HepG2 (cell line): ENCODE data around the gene HIPK3.

Experiments used
- ADNP ChIP-seq: sonication (generic); formaldehyde crosslinking; IDR thresholded peaks from 2 replicates; pipeline ENCODE4 v1.4.0; 2020; ENCODE audit warnings: missing genetic modification reagents
- CREM ChIP-seq, 2 experiments: sonication (generic) in 1 of 2; formaldehyde crosslinking in 1 of 2; IDR thresholded peaks; 2 replicates each; pipeline versions ENCODE4 v1.4.0 to v1.6.1; 2016 to 2020; ENCODE audit warnings: antibody characterized with exemption in 1 of 2, mild to moderate bottlenecking in 1 of 2, missing genetic modification reagents in 1 of 2
- MED1 ChIP-seq: sonication (generic); formaldehyde crosslinking; IDR thresholded peaks from 2 replicates; pipeline ENCODE4 v1.4.0; 2020; ENCODE audit warnings: missing genetic modification reagents
- MYC ChIP-seq: sonication (generic); formaldehyde crosslinking; IDR thresholded peaks from 2 replicates; pipeline ENCODE4 v1.9.0; 2021; ENCODE audit warnings: missing genetic modification reagents, borderline replicate concordance
- POLR2A ChIP-seq, 2 experiments: IDR thresholded peaks; 2 replicates each; pipeline ENCODE4 v1.6.1; 2011; ENCODE audit warnings: low read depth in 2 of 2, low read length in 2 of 2, mild to moderate bottlenecking in 1 of 2, moderate library complexity in 1 of 2; ENCODE audit not compliant: insufficient read depth in 1 of 2
- TARDBP ChIP-seq: sonication (generic); formaldehyde crosslinking; IDR thresholded peaks from 2 replicates; pipeline ENCODE4 v1.8.0; 2022; ENCODE audit warnings: mild to moderate bottlenecking, missing genetic modification reagents
- TBL1XR1 ChIP-seq: fragments of 150-350 bp; IDR thresholded peaks from 2 replicates; pipeline ENCODE4 v1.6.1; 2014; ENCODE audit warnings: borderline replicate concordance, low read length; ENCODE audit not compliant: partially characterized antibody
- ZNF646 ChIP-seq: sonication (generic); formaldehyde crosslinking; IDR thresholded peaks from 2 replicates; pipeline ENCODE4 v1.9.0; 2021; ENCODE audit warnings: mild to moderate bottlenecking, missing genetic modification reagents
- ZNF678 ChIP-seq: sonication (generic); formaldehyde crosslinking; IDR thresholded peaks from 2 replicates; pipeline ENCODE4 v1.4.0; 2020; ENCODE audit warnings: mild to moderate bottlenecking, missing genetic modification reagents
- TF ChIP-seq, protein P1 (sequence below): sonication (generic); formaldehyde crosslinking; IDR thresholded peaks from 2 replicates; pipeline ENCODE4 v1.5.0; 2020; ENCODE audit warnings: mild to moderate bottlenecking, missing genetic modification reagents, moderate library complexity
- TF ChIP-seq, protein P2 (sequence below), 2 experiments: fragments of 450-650 bp in 1 of 2; sonication (generic) in 1 of 2; formaldehyde crosslinking in 1 of 2; IDR thresholded peaks; 2 replicates each; pipeline versions ENCODE4 v1.6.1 to v1.8.0; 2016 to 2022; ENCODE audit warnings: antibody characterized with exemption in 1 of 2, mild to moderate bottlenecking in 1 of 2, missing genetic modification reagents in 1 of 2

GRCh38 chr11:33362051-33362910, 105.1 kb downstream of the HIPK3 start:
- TF ChIP-seq CREM (IDR thresholded peaks at IDR 0.05): no peak
- TF ChIP-seq CREM (CRISPR knock-in tag; IDR thresholded peaks at IDR 0.05): no peak
- no peak for TF ChIP-seq MED1
- TF ChIP-seq, protein P1, sequence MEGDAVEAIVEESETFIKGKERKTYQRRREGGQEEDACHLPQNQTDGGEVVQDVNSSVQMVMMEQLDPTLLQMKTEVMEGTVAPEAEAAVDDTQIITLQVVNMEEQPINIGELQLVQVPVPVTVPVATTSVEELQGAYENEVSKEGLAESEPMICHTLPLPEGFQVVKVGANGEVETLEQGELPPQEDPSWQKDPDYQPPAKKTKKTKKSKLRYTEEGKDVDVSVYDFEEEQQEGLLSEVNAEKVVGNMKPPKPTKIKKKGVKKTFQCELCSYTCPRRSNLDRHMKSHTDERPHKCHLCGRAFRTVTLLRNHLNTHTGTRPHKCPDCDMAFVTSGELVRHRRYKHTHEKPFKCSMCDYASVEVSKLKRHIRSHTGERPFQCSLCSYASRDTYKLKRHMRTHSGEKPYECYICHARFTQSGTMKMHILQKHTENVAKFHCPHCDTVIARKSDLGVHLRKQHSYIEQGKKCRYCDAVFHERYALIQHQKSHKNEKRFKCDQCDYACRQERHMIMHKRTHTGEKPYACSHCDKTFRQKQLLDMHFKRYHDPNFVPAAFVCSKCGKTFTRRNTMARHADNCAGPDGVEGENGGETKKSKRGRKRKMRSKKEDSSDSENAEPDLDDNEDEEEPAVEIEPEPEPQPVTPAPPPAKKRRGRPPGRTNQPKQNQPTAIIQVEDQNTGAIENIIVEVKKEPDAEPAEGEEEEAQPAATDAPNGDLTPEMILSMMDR (CRISPR knock-in tag): peak; percentile 51
- TF ChIP-seq ZNF678 (CRISPR knock-in tag): no peak
- no peak for TF ChIP-seq ADNP (CRISPR knock-in tag)
- TF ChIP-seq TARDBP (CRISPR knock-in tag): no peak
- TF ChIP-seq MYC: no peak
- no peak for TF ChIP-seq POLR2A (IDR thresholded peaks at IDR 0.05; ENCODE audit: insufficient read depth in 1 of 2, low read depth in 2 of 2, low read length in 2 of 2)
- TF ChIP-seq, protein P2, sequence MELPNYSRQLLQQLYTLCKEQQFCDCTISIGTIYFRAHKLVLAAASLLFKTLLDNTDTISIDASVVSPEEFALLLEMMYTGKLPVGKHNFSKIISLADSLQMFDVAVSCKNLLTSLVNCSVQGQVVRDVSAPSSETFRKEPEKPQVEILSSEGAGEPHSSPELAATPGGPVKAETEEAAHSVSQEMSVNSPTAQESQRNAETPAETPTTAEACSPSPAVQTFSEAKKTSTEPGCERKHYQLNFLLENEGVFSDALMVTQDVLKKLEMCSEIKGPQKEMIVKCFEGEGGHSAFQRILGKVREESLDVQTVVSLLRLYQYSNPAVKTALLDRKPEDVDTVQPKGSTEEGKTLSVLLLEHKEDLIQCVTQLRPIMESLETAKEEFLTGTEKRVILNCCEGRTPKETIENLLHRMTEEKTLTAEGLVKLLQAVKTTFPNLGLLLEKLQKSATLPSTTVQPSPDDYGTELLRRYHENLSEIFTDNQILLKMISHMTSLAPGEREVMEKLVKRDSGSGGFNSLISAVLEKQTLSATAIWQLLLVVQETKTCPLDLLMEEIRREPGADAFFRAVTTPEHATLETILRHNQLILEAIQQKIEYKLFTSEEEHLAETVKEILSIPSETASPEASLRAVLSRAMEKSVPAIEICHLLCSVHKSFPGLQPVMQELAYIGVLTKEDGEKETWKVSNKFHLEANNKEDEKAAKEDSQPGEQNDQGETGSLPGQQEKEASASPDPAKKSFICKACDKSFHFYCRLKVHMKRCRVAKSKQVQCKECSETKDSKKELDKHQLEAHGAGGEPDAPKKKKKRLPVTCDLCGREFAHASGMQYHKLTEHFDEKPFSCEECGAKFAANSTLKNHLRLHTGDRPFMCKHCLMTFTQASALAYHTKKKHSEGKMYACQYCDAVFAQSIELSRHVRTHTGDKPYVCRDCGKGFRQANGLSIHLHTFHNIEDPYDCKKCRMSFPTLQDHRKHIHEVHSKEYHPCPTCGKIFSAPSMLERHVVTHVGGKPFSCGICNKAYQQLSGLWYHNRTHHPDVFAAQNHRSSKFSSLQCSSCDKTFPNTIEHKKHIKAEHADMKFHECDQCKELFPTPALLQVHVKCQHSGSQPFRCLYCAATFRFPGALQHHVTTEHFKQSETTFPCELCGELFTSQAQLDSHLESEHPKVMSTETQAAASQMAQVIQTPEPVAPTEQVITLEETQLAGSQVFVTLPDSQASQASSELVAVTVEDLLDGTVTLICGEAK (IDR thresholded peaks at IDR 0.05): no peak
- TF ChIP-seq, protein P2 (CRISPR knock-in tag; IDR thresholded peaks at IDR 0.05): no peak
- TF ChIP-seq TBL1XR1: no peak
- no peak for TF ChIP-seq ZNF646 (CRISPR knock-in tag)
